HepG2 (cell line): ENCODE measurements around the gene WNK4. TPM values are rescaled to one million over a fixed set of nuclear protein-coding genes. Genes with fewer than 3 reads are reported as not detected.

ENCODE experiments used
- ARID5B ChIP-seq: IDR thresholded peaks from 2 replicates; pipeline ENCODE4 v1.4.0; 2020; ENCODE audit warnings: mild to moderate bottlenecking, missing genetic modification reagents
- CHD2 ChIP-seq: IDR thresholded peaks from 2 replicates; pipeline ENCODE4 v1.6.1; 2011; ENCODE audit warnings: low read depth, low read length, improper control_type of control experiment
- FOXA3 ChIP-seq: IDR thresholded peaks from 2 replicates; pipeline ENCODE4 v1.6.1; 2016; ENCODE audit warnings: missing genetic modification reagents, missing compliant biosample characterization
- HMG20A ChIP-seq: IDR thresholded peaks from 2 replicates; pipeline ENCODE4 v1.6.1; 2016; ENCODE audit warnings: borderline replicate concordance
- IRF2 ChIP-seq: IDR thresholded peaks from 2 replicates; pipeline ENCODE4 v1.6.1; 2018; ENCODE audit warnings: missing genetic modification reagents, missing compliant biosample characterization
- KDM4B ChIP-seq: sonication (generic); formaldehyde crosslinking; IDR thresholded peaks from 2 replicates; pipeline ENCODE4 v1.4.0; 2020; ENCODE audit warnings: missing genetic modification reagents
- MBD4 ChIP-seq: IDR thresholded peaks from 2 replicates; pipeline ENCODE4 v1.6.1; 2012; ENCODE audit warnings: low read length, inconsistent platforms, borderline replicate concordance
- MEF2D ChIP-seq: sonication (generic); formaldehyde crosslinking; IDR thresholded peaks from 2 replicates; pipeline ENCODE4 v1.5.1; 2020; ENCODE audit warnings: mild to moderate bottlenecking, missing genetic modification reagents
- NFAT5 ChIP-seq: sonication (generic); formaldehyde crosslinking; IDR thresholded peaks from 2 replicates; pipeline ENCODE4 v1.4.0; 2020; ENCODE audit warnings: missing genetic modification reagents
- TARDBP ChIP-seq: sonication (generic); formaldehyde crosslinking; IDR thresholded peaks from 2 replicates; pipeline ENCODE4 v1.8.0; 2022; ENCODE audit warnings: mild to moderate bottlenecking, missing genetic modification reagents
- ZBTB34 ChIP-seq: sonication (generic); formaldehyde crosslinking; IDR thresholded peaks from 2 replicates; pipeline ENCODE4 v1.8.0; 2022; ENCODE audit warnings: mild to moderate bottlenecking, missing genetic modification reagents
- ZNF350 ChIP-seq: sonication (generic); formaldehyde crosslinking; IDR thresholded peaks from 2 replicates; pipeline ENCODE4 v1.4.0; 2020; ENCODE audit warnings: mild to moderate bottlenecking, low read depth, missing genetic modification reagents, borderline replicate concordance
- polyA plus RNA-seq, 8 experiments: library from polyadenylated mRNA; depleted of rRNA in 3 of 8; stranded (reverse) in 7 of 8; unstranded in 1 of 8; fragments of >200 nt; fragmentation: Illumina TruSeq in 4 of 8; extraction: Trizol in 4 of 8; gene quantifications; 2 replicates each; pipeline versions ENCODE4 v1.2.1 to v1.2.3, GENCODE V29; 2011 to 2016; ENCODE audit warnings: low read depth in 4 of 8, missing spikeins in 1 of 8, mixed read lengths in 1 of 8; ENCODE audit not compliant: insufficient read depth in 1 of 8
- total RNA-seq, 5 experiments: library from RNA; depleted of rRNA; stranded (reverse); fragments of >200 nt; fragmentation: Illumina TruSeq; extraction: Trizol; gene quantifications; 2 replicates each; pipeline ENCODE4 v1.2.3, GENCODE V29; 2016; ENCODE audit warnings: low read depth in 1 of 5
- TF ChIP-seq, protein P1 (sequence below): sonication (generic); formaldehyde crosslinking; IDR thresholded peaks from 2 replicates; pipeline ENCODE4 v1.4.0; 2020; ENCODE audit warnings: missing genetic modification reagents
- TF ChIP-seq, protein P2 (sequence below): IDR thresholded peaks from 2 replicates; pipeline ENCODE4 v1.6.1; 2012; ENCODE audit warnings: inconsistent platforms

The WNK4 gene
- total and polyA plus RNA-seq, 2 of the 13 experiments (the other 11 are each of a cell fraction or from before 2014, with no cell fraction given), result 2.7 to 13.7 TPM

GRCh38 chr17:42803074-42803883 is 22.9 kb downstream of the WNK4 start (continued):
- TF ChIP-seq ZBTB34 (peak; percentile 84; the same call in 1 of the 2 replicates), CHD2 (no peak), MEF2D (CRISPR knock-in tag) (peak; percentile 57; the same call in 1 of the 2 replicates), MBD4 (0 out of 2 replicates have a peak, but pooled peaks have one; percentile 31), TARDBP (CRISPR knock-in tag) (peak; percentile 33; the same call in 1 of the 2 replicates), ARID5B (CRISPR knock-in tag) (peak; percentile 82), ZNF350 (CRISPR knock-in tag) (0 out of 2 replicates have a peak, but pooled peaks have one; percentile 20), IRF2 (peak; percentile 40; the same call in 1 of the 2 replicates), FOXA3 (CRISPR knock-in tag) (peak; percentile 45), HMG20A (peak; percentile 39; the same call in 1 of the 2 replicates), KDM4B (CRISPR knock-in tag) (0 out of 2 replicates have a peak, but pooled peaks have one; percentile 19), NFAT5 (CRISPR knock-in tag) (no peak)
- TF ChIP-seq, protein P1, sequence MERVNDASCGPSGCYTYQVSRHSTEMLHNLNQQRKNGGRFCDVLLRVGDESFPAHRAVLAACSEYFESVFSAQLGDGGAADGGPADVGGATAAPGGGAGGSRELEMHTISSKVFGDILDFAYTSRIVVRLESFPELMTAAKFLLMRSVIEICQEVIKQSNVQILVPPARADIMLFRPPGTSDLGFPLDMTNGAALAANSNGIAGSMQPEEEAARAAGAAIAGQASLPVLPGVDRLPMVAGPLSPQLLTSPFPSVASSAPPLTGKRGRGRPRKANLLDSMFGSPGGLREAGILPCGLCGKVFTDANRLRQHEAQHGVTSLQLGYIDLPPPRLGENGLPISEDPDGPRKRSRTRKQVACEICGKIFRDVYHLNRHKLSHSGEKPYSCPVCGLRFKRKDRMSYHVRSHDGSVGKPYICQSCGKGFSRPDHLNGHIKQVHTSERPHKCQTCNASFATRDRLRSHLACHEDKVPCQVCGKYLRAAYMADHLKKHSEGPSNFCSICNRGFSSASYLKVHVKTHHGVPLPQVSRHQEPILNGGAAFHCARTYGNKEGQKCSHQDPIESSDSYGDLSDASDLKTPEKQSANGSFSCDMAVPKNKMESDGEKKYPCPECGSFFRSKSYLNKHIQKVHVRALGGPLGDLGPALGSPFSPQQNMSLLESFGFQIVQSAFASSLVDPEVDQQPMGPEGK, result peak; percentile 81
- TF ChIP-seq, protein P2, sequence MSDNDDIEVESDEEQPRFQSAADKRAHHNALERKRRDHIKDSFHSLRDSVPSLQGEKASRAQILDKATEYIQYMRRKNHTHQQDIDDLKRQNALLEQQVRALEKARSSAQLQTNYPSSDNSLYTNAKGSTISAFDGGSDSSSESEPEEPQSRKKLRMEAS, result peak; percentile 20; the same call in 1 of the 2 replicates
